Endothelial cell of umbilical vein (primary cell): ENCODE results near the gene BOLL. TPM values are rescaled to one million over a fixed set of nuclear protein-coding genes. Genes with fewer than 3 reads are reported as not detected.

Experiments used
- BruUV-seq: library from RNA; stranded (reverse); fragments of 400-500 nt; replicated peaks from 2 replicates; lab custom pipeline; 2021; lab: Mats Ljungman, UMichigan
- CTCF ChIA-PET: fragments of 300-600, 350-600 bp; sonication (Branson Sonifier 250); formaldehyde crosslinking; loops from one replicate; lab custom pipeline; 2021; ENCODE audit warnings: antibody characterized with exemption, inconsistent platforms; lab: Charles Lee
- POLR2A ChIA-PET: fragments of 300-600, 350-600 bp; sonication (Branson Sonifier 250); formaldehyde crosslinking; loops from one replicate; lab custom pipeline; 2021; ENCODE audit warnings: antibody characterized with exemption, inconsistent platforms; lab: Charles Lee
- DNase-seq: peaks from one replicate; pipeline ENCODE4 v3.0.0-alpha.2; 2011; ENCODE audit warnings: low read depth, low spot score
- FAIRE-seq: peaks from 2 replicates; lab custom pipeline; 2011; peaks lifted over from hg19 to GRCh38; lab: Jason Lieb, UNC
- H2AFZ ChIP-seq: 2 replicates; pipeline ENCODE4 v1.6.0; 2012; ENCODE audit warnings: low read depth, low read length, control low read depth, inconsistent platforms
- H3K27ac ChIP-seq: 2 replicates; pipeline ENCODE4 v1.5.1; 2011; ENCODE audit warnings: low read depth, mild to moderate bottlenecking, control low read depth, low read length, moderate library complexity; ENCODE audit not compliant: insufficient read depth
- H3K27me3 ChIP-seq, 2 experiments: 2 replicates each; pipeline versions ENCODE4 v1.6.0 to v1.6.1; 2011; ENCODE audit warnings: low read length in 2 of 2, mixed read lengths in 1 of 2; ENCODE audit not compliant: control insufficient read depth in 2 of 2, insufficient read depth in 2 of 2
- H3K36me3 ChIP-seq, 2 experiments: 2 replicates in 1 of 2; 3 replicates in 1 of 2; pipeline ENCODE4 v1.5.1; 2011; ENCODE audit warnings: low read length in 2 of 2, mild to moderate bottlenecking in 1 of 2, moderate library complexity in 1 of 2; ENCODE audit not compliant: control insufficient read depth in 2 of 2, insufficient read depth in 2 of 2; ENCODE audit errors: extremely low read depth in 1 of 2
- H3K4me1 ChIP-seq: 3 replicates; pipeline ENCODE4 v1.5.1; 2011; ENCODE audit warnings: mild to moderate bottlenecking, low read length; ENCODE audit not compliant: control insufficient read depth, insufficient read depth; ENCODE audit errors: extremely low read depth
- H3K4me2 ChIP-seq: 2 replicates; pipeline ENCODE4 v1.6.1; 2011; ENCODE audit warnings: low read length, control low read depth, mixed read lengths; ENCODE audit not compliant: insufficient read depth
- H3K4me3 ChIP-seq, 3 experiments: fragments of 200-600 bp in 1 of 3; sonication (generic), shearing (Covaris generic) in 1 of 3; replicated peaks in 1 of 3; 2 replicates each; pipeline ENCODE4 v1.5.1; 2011 to 2016; ENCODE audit warnings: control low read depth in 3 of 3, low read length in 3 of 3, mild to moderate bottlenecking in 2 of 3, inconsistent platforms in 1 of 3, low read depth in 1 of 3, moderate library complexity in 1 of 3; ENCODE audit not compliant: insufficient read depth in 1 of 3
- H3K79me2 ChIP-seq: 2 replicates; pipeline ENCODE4 v1.6.0; 2012; ENCODE audit warnings: low read length, inconsistent platforms; ENCODE audit not compliant: control insufficient read depth, insufficient read depth
- H3K9ac ChIP-seq: replicated peaks from 2 replicates; pipeline ENCODE3; 2011; ENCODE audit warnings: low read length, control low read depth; ENCODE audit not compliant: insufficient read depth; ENCODE audit errors: extremely low read depth
- H3K9me1 ChIP-seq: replicated peaks from 3 replicates; pipeline ENCODE4 v1.6.0; 2011; ENCODE audit warnings: mild to moderate bottlenecking, low read length; ENCODE audit not compliant: control insufficient read depth, insufficient read depth; ENCODE audit errors: extremely low read depth
- H3K9me3 ChIP-seq: replicated peaks from 2 replicates; pipeline ENCODE4 v1.5.1; 2012; ENCODE audit warnings: low read length, inconsistent platforms; ENCODE audit not compliant: control insufficient read depth, insufficient read depth
- H4K20me1 ChIP-seq: replicated peaks from 2 replicates; pipeline ENCODE3; 2011; ENCODE audit warnings: mild to moderate bottlenecking, low read length; ENCODE audit not compliant: control insufficient read depth, insufficient read depth; ENCODE audit errors: extremely low read depth
- CTCF ChIP-seq, 2 donors: IDR thresholded peaks; 1 replicate in 1 of 2; 2 replicates in 1 of 2; pipeline ENCODE4 v1.5.1; 2011; ENCODE audit warnings: low read length in 2 of 2, mild to moderate bottlenecking in 2 of 2, moderate library complexity in 2 of 2, control low read depth in 1 of 2, inconsistent platforms in 1 of 2, low read depth in 1 of 2; ENCODE audit not compliant: insufficient read depth in 1 of 2; ENCODE audit errors: extremely low read depth in 1 of 2
- EZH2 ChIP-seq: IDR thresholded peaks from 2 replicates; pipeline ENCODE4 v1.6.1; 2012; ENCODE audit warnings: borderline replicate concordance, low read depth, mild to moderate bottlenecking, moderate library complexity, low read length, inconsistent platforms; ENCODE audit not compliant: severe bottlenecking
- FOS ChIP-seq: IDR thresholded peaks from 2 replicates; pipeline ENCODE4 v1.6.1; 2011; ENCODE audit warnings: mild to moderate bottlenecking, low read length, moderate library complexity, borderline replicate concordance; ENCODE audit not compliant: insufficient read depth
- GATA2 ChIP-seq: IDR thresholded peaks from 2 replicates; pipeline ENCODE4 v1.7.0; 2011; ENCODE audit warnings: low read depth, mild to moderate bottlenecking, moderate library complexity, mixed read lengths, low read length; ENCODE audit not compliant: insufficient read length, insufficient read depth
- JUN ChIP-seq: IDR thresholded peaks from 2 replicates; pipeline ENCODE4 v1.6.1; 2011; ENCODE audit warnings: borderline replicate concordance, low read depth; ENCODE audit not compliant: insufficient read length, insufficient read depth
- MAX ChIP-seq: IDR thresholded peaks from 2 replicates; pipeline ENCODE4 v1.6.1; 2011; ENCODE audit not compliant: insufficient read depth, insufficient read length
- MYC ChIP-seq: IDR thresholded peaks from one replicate; pipeline ENCODE4 v1.6.1; 2011; ENCODE audit warnings: mild to moderate bottlenecking, low read depth, low read length
- POLR2A ChIP-seq: IDR thresholded peaks from 2 replicates; pipeline ENCODE4 v1.6.1; 2012; ENCODE audit warnings: low read depth, mild to moderate bottlenecking, control low read depth, low read length
- POLR2AphosphoS5 ChIP-seq: IDR thresholded peaks from 2 replicates; pipeline ENCODE4 v1.6.1; 2012; ENCODE audit warnings: low read depth, mild to moderate bottlenecking, control low read depth, low read length, moderate library complexity; ENCODE audit not compliant: insufficient read depth
- dilution Hi-C: fragments of 300-500 bp; cut with MboI; formaldehyde crosslinking; loops from one replicate; pipeline ENCODE4 v1.15.0; 2019; ENCODE audit warnings: low sequenced_read_pairs; ENCODE audit not compliant: extremely low pct_ligation_motif_present
- intact Hi-C: fragments of 100-400 bp; cut with micrococcal nuclease; formaldehyde crosslinking; loops from one replicate; pipeline ENCODE4 v1.10.0; 2022
- polyA plus RNA-seq, 4 experiments: library from polyadenylated mRNA; depleted of rRNA in 3 of 4; stranded (reverse) in 3 of 4; unstranded in 1 of 4; fragments of >200 nt; gene quantifications; 2 replicates each; pipeline versions ENCODE4 v1.2.1 to v1.2.3, GENCODE V29; 2011 to 2012; ENCODE audit warnings: missing spikeins in 1 of 4
- total RNA-seq: library from RNA; stranded (reverse); gene quantifications from 2 replicates; pipeline ENCODE4 v1.2.3, GENCODE V29; 2021

BOLL gene
- total and polyA plus RNA-seq, 2 donors (not counting 3 experiments of a cell fraction or from before 2014, with no cell fraction given), result not detected

DNA sequence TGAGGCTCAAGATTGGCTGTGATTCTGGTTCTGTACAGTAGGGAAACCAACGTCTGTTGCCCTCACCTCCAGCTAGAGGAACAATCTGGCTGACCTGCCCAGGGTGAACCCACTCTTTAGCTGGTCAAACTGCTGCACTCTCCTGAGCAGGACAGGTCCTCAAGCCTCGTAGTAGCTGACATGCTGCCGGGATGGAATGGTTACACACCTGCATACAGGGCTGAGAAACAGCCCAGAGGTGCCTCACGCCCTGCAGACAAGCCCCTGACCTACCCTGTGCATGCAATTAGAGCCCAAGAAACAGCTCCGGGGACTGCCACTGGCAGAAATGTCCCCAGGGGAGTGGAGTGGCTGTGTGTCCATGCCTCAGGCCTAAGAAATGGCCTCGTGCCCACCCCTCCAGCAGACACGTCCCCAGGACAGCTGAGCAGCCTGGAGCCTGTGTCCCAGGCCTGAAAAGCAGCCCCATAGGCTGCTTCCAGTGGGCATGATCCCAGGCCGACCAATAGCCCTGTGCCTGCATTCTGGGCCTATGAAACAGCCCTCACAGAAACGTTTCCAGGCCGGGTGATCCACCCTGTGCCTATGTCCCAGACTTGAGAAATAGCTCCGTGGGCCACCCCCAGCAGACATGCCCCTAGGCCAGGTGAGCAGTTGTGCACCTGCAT lies 25.4 kb downstream of the BOLL start:
- DNase-seq (no peak), FAIRE-seq (no peak)
- no peak overlapping the region for H3K9ac ChIP-seq
- no peak overlapping the region for H3K4me3 ChIP-seq
- no peaks in the 10 kb centered on the region for H3K9me3 ChIP-seq
- TF ChIP-seq MYC, result no peak
- TF ChIP-seq EZH2, result no peak
- TF ChIP-seq MAX, result no peak
- TF ChIP-seq GATA2, result no peak
- no peak for TF ChIP-seq POLR2A
- TF ChIP-seq JUN, result no peak
- no peak for TF ChIP-seq POLR2AphosphoS5
- no peak for TF ChIP-seq CTCF (IDR thresholded peaks at IDR 0.05; ENCODE audit: extremely low read depth in 1 of 2, insufficient read depth in 1 of 2, low read depth in 1 of 2, low read length in 2 of 2)
- no peak for TF ChIP-seq FOS
- H2AFZ ChIP-seq, result no peak overlapping the region
- H3K79me2 ChIP-seq, result no peaks in the 10 kb centered on the region
- H3K36me3 ChIP-seq, result no peaks in the 10 kb centered on the region
- H3K9me1 ChIP-seq, result no peaks in the 10 kb centered on the region
- peaks cover 0 to 3% of the 10 kb centered on the region in 2 experiments for H3K27me3 ChIP-seq
- BruUV-seq, result no TSS peak
- H3K4me1 ChIP-seq, result no peaks in the 10 kb centered on the region
- no peak overlapping the region for H3K4me2 ChIP-seq
- no peak overlapping the region for H3K27ac ChIP-seq
- ChIA-PET POLR2A (no interaction called here), CTCF (no interaction called here)
- no peaks in the 10 kb centered on the region for H4K20me1 ChIP-seq
- intact Hi-C loops, result loop anchor here (5.0 kb wide), 1 partner anchor 47 kb away; no protein-coding TSS in a partner anchor
- dilution Hi-C loops, result no loop called here
